K562 (cell line): ENCODE data around the gene AIG1. TPM values are rescaled to one million over a fixed set of nuclear protein-coding genes. Genes with fewer than 3 reads are reported as not detected.

Source experiments
- ATAC-seq: fragments of 200-7000 bp; cut with Tn5 transposase; 3 replicates; pipeline ENCODE4 v1.9.1; 2020; ENCODE audit warnings: moderate library complexity
- BruUV-seq: library from RNA; stranded (reverse); fragments of 400-500 nt; replicated peaks from 2 replicates; lab custom pipeline; 2021; lab: Mats Ljungman, UMichigan
- CTCF ChIA-PET: fragments of 300-600 bp; formaldehyde crosslinking; extraction: SDS; loops from one replicate; lab custom pipeline; 2021; ENCODE audit warnings: low intra/inter-chr PET ratio; lab: Yijun Ruan, JAX
- POLR2A ChIA-PET: fragments of 300-600, 350-650 bp; sonication (Branson Sonifier 250); formaldehyde crosslinking; extraction: SDS; loops from one replicate; lab custom pipeline; 2021; ENCODE audit warnings: antibody characterized with exemption, inconsistent platforms; lab: Yijun Ruan, JAX
- DNase-seq, 4 experiments: peaks; one replicate each; pipeline versions ENCODE4 v3.0.0 to v3.0.0-alpha.2; 2011 to 2018; ENCODE audit warnings: low spot score in 3 of 4, mixed read lengths in 3 of 4; ENCODE audit errors: extremely low read depth in 1 of 4
- FAIRE-seq: peaks from 2 replicates; lab custom pipeline; 2011; peaks lifted over from hg19 to GRCh38; lab: Jason Lieb, UNC
- H2AFZ ChIP-seq: 2 replicates; pipeline ENCODE4 v1.6.0; 2011; ENCODE audit warnings: low read depth, low read length, control low read depth, inconsistent platforms
- H3K27ac ChIP-seq: fragments of 200-600 bp; 3 replicates; pipeline ENCODE4 v1.8.0; 2011; ENCODE audit warnings: low read depth, mild to moderate bottlenecking, control low read depth, inconsistent platforms, low read length, moderate library complexity, mixed read lengths; ENCODE audit errors: extremely low read depth
- H3K27me3 ChIP-seq, 2 experiments: fragments of 300-600 bp in 1 of 2; 2 replicates in 1 of 2; 3 replicates in 1 of 2; pipeline versions ENCODE4 v1.6.0 to v1.8.0; 2011; ENCODE audit warnings: inconsistent platforms in 2 of 2, low read length in 2 of 2, mild to moderate bottlenecking in 1 of 2, mixed read lengths in 1 of 2, moderate library complexity in 1 of 2; ENCODE audit not compliant: control insufficient read depth in 2 of 2, insufficient read depth in 2 of 2
- H3K36me3 ChIP-seq: fragments of 300-600 bp; 3 replicates; pipeline ENCODE4 v1.8.0; 2011; ENCODE audit warnings: mild to moderate bottlenecking, low read length, inconsistent platforms; ENCODE audit not compliant: control insufficient read depth, insufficient read depth
- H3K4me1 ChIP-seq, 2 experiments: fragments of 200-600 bp in 1 of 2; replicated peaks in 1 of 2; 2 replicates in 1 of 2; 3 replicates in 1 of 2; pipeline versions ENCODE4 v1.5.1 to v1.8.0; 2011; ENCODE audit warnings: inconsistent platforms in 2 of 2, low read length in 2 of 2, mild to moderate bottlenecking in 1 of 2, mixed read lengths in 1 of 2, moderate library complexity in 1 of 2; ENCODE audit not compliant: control insufficient read depth in 2 of 2, insufficient read depth in 2 of 2
- H3K4me2 ChIP-seq: 2 replicates; pipeline ENCODE4 v1.6.1; 2011; ENCODE audit warnings: low read length, control low read depth, inconsistent platforms, mixed read lengths; ENCODE audit not compliant: insufficient read depth
- H3K4me3 ChIP-seq: fragments of 200-600 bp; sonication (generic), shearing (Covaris generic); 2 replicates; pipeline ENCODE4 v1.5.1; 2016; ENCODE audit warnings: control low read depth, inconsistent platforms
- H3K79me2 ChIP-seq: fragments of 200-600 bp; 3 replicates; pipeline ENCODE4 v1.8.0; 2011; ENCODE audit warnings: low read length, inconsistent platforms; ENCODE audit not compliant: control insufficient read depth, insufficient read depth
- H3K9ac ChIP-seq, 2 experiments: 2 replicates each; pipeline versions ENCODE4 v1.6.0 to v1.6.1; 2011; ENCODE audit warnings: low read depth in 2 of 2, low read length in 2 of 2, control low read depth in 1 of 2, inconsistent platforms in 1 of 2, mild to moderate bottlenecking in 1 of 2, mixed read lengths in 1 of 2; ENCODE audit not compliant: insufficient read depth in 1 of 2
- H3K9me1 ChIP-seq: one replicate; pipeline ENCODE4 v1.6.0; 2011; ENCODE audit warnings: inconsistent platforms, mild to moderate bottlenecking, low read length, moderate library complexity; ENCODE audit not compliant: control insufficient read depth, insufficient read depth
- H3K9me3 ChIP-seq: replicated peaks from 2 replicates; pipeline ENCODE4 v1.5.1; 2011; ENCODE audit warnings: low read depth, low read length, inconsistent platforms; ENCODE audit not compliant: control insufficient read depth, insufficient read depth
- H4K20me1 ChIP-seq: replicated peaks from 2 replicates; pipeline ENCODE4 v1.6.1; 2011; ENCODE audit warnings: low read length, inconsistent platforms, mixed read lengths; ENCODE audit not compliant: control insufficient read depth, insufficient read depth
- BACH1 ChIP-seq: fragments of 200-800 bp; sonication (Bioruptor generic); IDR thresholded peaks from 2 replicates; pipeline ENCODE4 v1.6.1; 2016; ENCODE audit warnings: missing genetic modification characterization, missing compliant biosample characterization
- CEBPG ChIP-seq, 3 experiments: fragments of 200-800 bp in 1 of 3; sonication (Bioruptor generic) in 1 of 3; sonication (generic) in 1 of 3; formaldehyde crosslinking in 1 of 3; IDR thresholded peaks in 2 of 3; conservative IDR thresholded peaks in 1 of 3; 2 replicates each; pipeline versions ENCODE4 v1.6.1 to v1.8.0; 2016 to 2022; ENCODE audit warnings: missing compliant biosample characterization in 2 of 3, missing genetic modification characterization in 2 of 3, mild to moderate bottlenecking in 1 of 3, missing genetic modification reagents in 1 of 3
- CHD2 ChIP-seq: IDR thresholded peaks from 2 replicates; pipeline ENCODE4 v1.6.1; 2011; ENCODE audit warnings: low read depth, low read length
- FIP1L1 ChIP-seq: fragments of 200-400 bp; formaldehyde crosslinking; IDR thresholded peaks from 2 replicates; pipeline ENCODE4 v1.6.1; 2018; ENCODE audit warnings: mild to moderate bottlenecking, low read depth, low read length; ENCODE audit not compliant: poor library complexity, severe bottlenecking
- HNRNPLL ChIP-seq: fragments of 200-400 bp; formaldehyde crosslinking; IDR thresholded peaks from 2 replicates; pipeline ENCODE4 v1.6.1; 2017; ENCODE audit warnings: low read length, low read depth, mild to moderate bottlenecking; ENCODE audit not compliant: poor library complexity, severe bottlenecking
- IFI16 ChIP-seq: fragments of 250-450 bp; sonication (Bioruptor Pico); IDR thresholded peaks from 2 replicates; pipeline ENCODE4 v2.1.2; 2022; ENCODE audit warnings: mild to moderate bottlenecking, inconsistent platforms
- SNRNP70 ChIP-seq: fragments of 200-400 bp; formaldehyde crosslinking; optimal IDR thresholded peaks from 2 replicates; pipeline ENCODE3; 2017; ENCODE audit warnings: low read depth, low read length
- SREBF2 ChIP-seq: sonication (generic); formaldehyde crosslinking; IDR thresholded peaks from 2 replicates; pipeline ENCODE4 v1.4.0; 2020; ENCODE audit warnings: mild to moderate bottlenecking, missing genetic modification reagents
- STAT5A ChIP-seq: IDR thresholded peaks from 2 replicates; pipeline ENCODE4 v1.6.1; 2012; ENCODE audit warnings: low read length, inconsistent platforms, borderline replicate concordance
- TRIM24 ChIP-seq, 2 experiments: fragments of 450-650 bp; IDR thresholded peaks; 2 replicates each; pipeline ENCODE4 v1.6.1; 2016
- XRCC5 ChIP-seq: fragments of 200-400 bp; formaldehyde crosslinking; IDR thresholded peaks from 2 replicates; pipeline ENCODE4 v1.6.1; 2017; ENCODE audit warnings: low read depth, mild to moderate bottlenecking, low read length
- ZNF586 ChIP-seq: fragments of 450-650 bp; formaldehyde crosslinking; conservative IDR thresholded peaks from 2 replicates; pipeline ENCODE4 v1.4.0; 2020; ENCODE audit warnings: mild to moderate bottlenecking, moderate library complexity
- ZNF778 ChIP-seq: fragments of 450-650 bp; formaldehyde crosslinking; IDR thresholded peaks from 2 replicates; pipeline ENCODE4 v1.4.0; 2020; ENCODE audit warnings: mild to moderate bottlenecking, moderate library complexity
- WGBS: fragments of 100-300 bp; shearing (Covaris generic); methylation state at CpG from one replicate; pipeline ENCODE4 v1.1.6; 2016; ENCODE audit warnings: low coverage, mixed read lengths; ENCODE audit not compliant: insufficient coverage; ENCODE audit errors: missing lambda C conversion rate; 5-methylcytosine and 5-hydroxymethylcytosine counted together
- in situ Hi-C: fragments of 300-500 bp; cut with MboI; formaldehyde crosslinking; loops from 4 replicates; pipeline ENCODE4 v1.15.0; 2018; ENCODE audit warnings: inconsistent platforms, mixed read lengths
- intact Hi-C: fragments of 100-400 bp; cut with micrococcal nuclease; formaldehyde crosslinking; loops from 2 replicates; pipeline ENCODE4 v1.14.2; 2022
- polyA plus RNA-seq, 8 experiments: library from polyadenylated mRNA; depleted of rRNA in 4 of 8; stranded (reverse) in 5 of 8; unstranded in 3 of 8; fragments of >200 nt; fragmentation: Nextera tagmentation in 2 of 8; fragmentation: Illumina TruSeq in 1 of 8; extraction: Ambion mirVana in 2 of 8; extraction: Trizol in 1 of 8; gene quantifications; 2 replicates each; pipeline versions ENCODE4 v1.2.1 to v1.2.3, GENCODE V29; 2011 to 2014; ENCODE audit warnings: inconsistent platforms in 1 of 8, missing spikeins in 1 of 8
- total RNA-seq, 7 experiments: library from RNA; depleted of rRNA in 6 of 7; stranded (reverse); fragments of >200 nt in 6 of 7; fragmentation: Illumina TruSeq in 2 of 7; extraction: Trizol in 2 of 7; gene quantifications; 2 replicates each; pipeline versions ENCODE4 v1.2.1 to v1.2.3, GENCODE V29; 2011 to 2021; ENCODE audit warnings: low replicate concordance in 1 of 7
- TF ChIP-seq, protein P1 (sequence below): sonication (generic); formaldehyde crosslinking; IDR thresholded peaks from 2 replicates; pipeline ENCODE4 v1.8.1; 2023; ENCODE audit warnings: mild to moderate bottlenecking, missing genetic modification reagents
- TF ChIP-seq, protein P2 (sequence below): fragments of 250-450 bp; sonication (Bioruptor Pico); IDR thresholded peaks from 2 replicates; pipeline ENCODE4 v1.4.0; 2020
- TF ChIP-seq, protein P3 (sequence below), 2 experiments: fragments of 200-800 bp in 1 of 2; sonication (Bioruptor generic) in 1 of 2; sonication (generic) in 1 of 2; formaldehyde crosslinking in 1 of 2; IDR thresholded peaks in 1 of 2; conservative IDR thresholded peaks in 1 of 2; 2 replicates each; pipeline versions ENCODE4 v1.5.0 to v1.6.1; 2016 to 2020; ENCODE audit warnings: missing compliant biosample characterization in 1 of 2, missing genetic modification characterization in 1 of 2, missing genetic modification reagents in 1 of 2

AIG1 gene
- total and polyA plus RNA-seq, 9 of the 15 experiments (the other 6 are each of a cell fraction or from before 2014, with no cell fraction given), result 74.8 to 333 (median 127) TPM

DNA sequence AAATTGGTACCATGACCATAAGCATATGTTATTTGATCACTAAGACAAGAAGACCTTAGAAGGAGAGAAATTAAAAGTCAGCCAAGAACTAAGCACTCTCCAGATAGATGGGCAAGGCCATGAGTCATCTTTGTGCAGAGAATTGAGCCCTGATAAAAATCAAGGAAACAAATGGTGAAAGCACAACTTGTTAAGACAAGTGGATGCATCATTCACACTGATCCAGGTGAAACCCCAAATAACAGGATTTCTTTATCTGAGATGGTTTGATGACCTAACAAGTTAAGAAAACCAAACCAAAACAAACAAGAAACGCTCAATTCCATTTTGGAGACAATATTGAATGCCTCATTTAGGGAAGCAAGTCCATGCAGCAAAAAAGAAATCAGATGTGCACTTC, 268.2 kb downstream of the AIG1 start (continued):
- TF ChIP-seq, protein P1, sequence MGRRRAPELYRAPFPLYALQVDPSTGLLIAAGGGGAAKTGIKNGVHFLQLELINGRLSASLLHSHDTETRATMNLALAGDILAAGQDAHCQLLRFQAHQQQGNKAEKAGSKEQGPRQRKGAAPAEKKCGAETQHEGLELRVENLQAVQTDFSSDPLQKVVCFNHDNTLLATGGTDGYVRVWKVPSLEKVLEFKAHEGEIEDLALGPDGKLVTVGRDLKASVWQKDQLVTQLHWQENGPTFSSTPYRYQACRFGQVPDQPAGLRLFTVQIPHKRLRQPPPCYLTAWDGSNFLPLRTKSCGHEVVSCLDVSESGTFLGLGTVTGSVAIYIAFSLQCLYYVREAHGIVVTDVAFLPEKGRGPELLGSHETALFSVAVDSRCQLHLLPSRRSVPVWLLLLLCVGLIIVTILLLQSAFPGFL (CRISPR knock-in tag), result no peak
- TF ChIP-seq HNRNPLL (no peak), FIP1L1 (no peak), ZNF586 (no peak), BACH1 (tag) (no peak)

DNA sequence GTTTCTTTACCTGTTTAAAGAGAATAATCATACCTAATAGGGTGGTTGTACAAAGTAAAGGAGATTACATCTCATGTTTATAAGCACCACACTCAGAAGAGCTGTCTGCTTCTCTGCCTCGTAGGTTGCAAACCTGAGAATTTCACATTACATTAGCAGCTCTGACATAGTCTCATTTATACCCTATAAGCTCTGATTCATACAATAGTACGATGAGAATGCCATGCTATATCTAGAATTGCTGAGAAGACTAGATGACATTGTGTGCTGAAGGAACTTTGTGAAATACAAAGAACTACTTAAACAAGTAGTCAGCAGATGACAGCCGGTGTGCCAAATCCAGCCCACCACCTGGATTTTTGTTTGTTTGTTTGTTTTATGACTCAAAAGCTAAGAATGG, 268.6 kb downstream of the AIG1 start:
- ChIA-PET CTCF (no interaction called here), POLR2A (no interaction called here)
- in situ Hi-C loops (no loop called here), intact Hi-C loops (no loop called here)
- Histone ChIP-seq H3K9me3 (no peaks in the 10 kb centered on the region), H3K27ac (no peak overlapping the region), H3K9me1 (no peaks in the 10 kb centered on the region), H3K4me2 (no peak overlapping the region), H4K20me1 (no peaks in the 10 kb centered on the region), H3K36me3 (peaks cover 11% of the 10 kb centered on the region; the same call in 1 of the 3 replicates), H3K27me3 (no peaks in the 10 kb centered on the region), H3K4me1 (no peaks in the 10 kb centered on the region), H3K9ac (no peak overlapping the region), H3K79me2 (no peaks in the 10 kb centered on the region), H3K4me3 (no peak overlapping the region), H2AFZ (no peak overlapping the region)
- FAIRE-seq, result no peak
- 28% methylated on average over 3 of the region's 3 CpGs for WGBS
- DNase-seq, result no peak
- no peak for ATAC-seq
- BruUV-seq, result no TSS peak
- TF ChIP-seq STAT5A (no peak), SNRNP70 (no peak), SREBF2 (CRISPR knock-in tag) (no peak), XRCC5 (no peak), TRIM24 (IDR thresholded peaks at IDR 0.05) (no peak), IFI16 (CRISPR knock-in tag) (no peak), ZNF778 (CRISPR knock-in tag) (no peak), CHD2 (no peak), CEBPG (CRISPR knock-in tag; IDR thresholded peaks at IDR 0.05) (no peak), CEBPG (tag; conservative IDR thresholded peaks at IDR 0.05 in 1 of 2, IDR thresholded peaks at IDR 0.05 in 1 of 2) (no peak)
- TF ChIP-seq, protein P2, sequence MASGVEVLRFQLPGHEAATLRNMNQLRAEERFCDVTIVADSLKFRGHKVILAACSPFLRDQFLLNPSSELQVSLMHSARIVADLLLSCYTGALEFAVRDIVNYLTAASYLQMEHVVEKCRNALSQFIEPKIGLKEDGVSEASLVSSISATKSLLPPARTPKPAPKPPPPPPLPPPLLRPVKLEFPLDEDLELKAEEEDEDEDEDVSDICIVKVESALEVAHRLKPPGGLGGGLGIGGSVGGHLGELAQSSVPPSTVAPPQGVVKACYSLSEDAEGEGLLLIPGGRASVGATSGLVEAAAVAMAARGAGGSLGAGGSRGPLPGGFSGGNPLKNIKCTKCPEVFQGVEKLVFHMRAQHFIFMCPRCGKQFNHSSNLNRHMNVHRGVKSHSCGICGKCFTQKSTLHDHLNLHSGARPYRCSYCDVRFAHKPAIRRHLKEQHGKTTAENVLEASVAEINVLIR (CRISPR knock-in tag), result no peak
- TF ChIP-seq, protein P3, sequence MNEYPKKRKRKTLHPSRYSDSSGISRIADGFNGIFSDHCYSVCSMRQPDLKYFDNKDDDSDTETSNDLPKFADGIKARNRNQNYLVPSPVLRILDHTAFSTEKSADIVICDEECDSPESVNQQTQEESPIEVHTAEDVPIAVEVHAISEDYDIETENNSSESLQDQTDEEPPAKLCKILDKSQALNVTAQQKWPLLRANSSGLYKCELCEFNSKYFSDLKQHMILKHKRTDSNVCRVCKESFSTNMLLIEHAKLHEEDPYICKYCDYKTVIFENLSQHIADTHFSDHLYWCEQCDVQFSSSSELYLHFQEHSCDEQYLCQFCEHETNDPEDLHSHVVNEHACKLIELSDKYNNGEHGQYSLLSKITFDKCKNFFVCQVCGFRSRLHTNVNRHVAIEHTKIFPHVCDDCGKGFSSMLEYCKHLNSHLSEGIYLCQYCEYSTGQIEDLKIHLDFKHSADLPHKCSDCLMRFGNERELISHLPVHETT (CRISPR knock-in tag; conservative IDR thresholded peaks at IDR 0.05 in 1 of 2, IDR thresholded peaks at IDR 0.05 in 1 of 2), result no peak
